Stomach (tissue), 4 donors: ENCODE data around the gene ZGRF1.

Experiments used
- CTCF ChIP-seq, 7 experiments: fragments of 450-650 bp in 4 of 7; fragments of 200-600 bp in 3 of 7; sonication (generic) in 3 of 7; IDR thresholded peaks; one replicate each; pipeline ENCODE4 v1.5.1; 2016 to 2019; ENCODE audit warnings: antibody characterized with exemption in 7 of 7, control low read depth in 2 of 7, mild to moderate bottlenecking in 1 of 7
- EP300 ChIP-seq: sonication (generic); formaldehyde crosslinking; IDR thresholded peaks from one replicate; pipeline ENCODE4 v1.6.1; 2017; ENCODE audit warnings: antibody characterized with exemption
- POLR2A ChIP-seq, 4 donors: fragments of 450-650 bp; IDR thresholded peaks; one replicate each; pipeline ENCODE4 v1.6.1; 2016; ENCODE audit warnings: antibody characterized with exemption in 4 of 4, control low read depth in 2 of 4, mild to moderate bottlenecking in 1 of 4, moderate library complexity in 1 of 4
- POLR2AphosphoS5 ChIP-seq, 3 donors: sonication (generic); formaldehyde crosslinking; IDR thresholded peaks; one replicate each; pipeline ENCODE4 v1.6.1; 2016; ENCODE audit warnings: antibody characterized with exemption in 3 of 3

- TF ChIP-seq CTCF (IDR thresholded peaks at IDR 0.05) (no peak), POLR2A (IDR thresholded peaks at IDR 0.05) (no peak), POLR2AphosphoS5 (IDR thresholded peaks at IDR 0.05) (no peak), EP300 (no peak)
Measured at GRCh38 chr4:112510291-112511092, 126.2 kb downstream of the ZGRF1 start.
